GM12865 (cell line): Measurements from ENCODE around the gene NPL.

ENCODE experiments used
- DNase-seq: peaks from one replicate; pipeline ENCODE4 v3.0.0; 2010; ENCODE audit warnings: low read depth
- H3K4me3 ChIP-seq: 2 replicates; pipeline ENCODE4 v1.5.1; 2011; ENCODE audit warnings: mild to moderate bottlenecking, low read depth, low read length, control low read depth
- TF ChIP-seq, protein P1 (sequence below): IDR thresholded peaks from 2 replicates; pipeline ENCODE4 v1.5.1; 2011; ENCODE audit warnings: low read length, control low read depth, low read depth, inconsistent platforms; ENCODE audit not compliant: insufficient read depth; ENCODE audit errors: missing control alignments

NPL gene

DNA sequence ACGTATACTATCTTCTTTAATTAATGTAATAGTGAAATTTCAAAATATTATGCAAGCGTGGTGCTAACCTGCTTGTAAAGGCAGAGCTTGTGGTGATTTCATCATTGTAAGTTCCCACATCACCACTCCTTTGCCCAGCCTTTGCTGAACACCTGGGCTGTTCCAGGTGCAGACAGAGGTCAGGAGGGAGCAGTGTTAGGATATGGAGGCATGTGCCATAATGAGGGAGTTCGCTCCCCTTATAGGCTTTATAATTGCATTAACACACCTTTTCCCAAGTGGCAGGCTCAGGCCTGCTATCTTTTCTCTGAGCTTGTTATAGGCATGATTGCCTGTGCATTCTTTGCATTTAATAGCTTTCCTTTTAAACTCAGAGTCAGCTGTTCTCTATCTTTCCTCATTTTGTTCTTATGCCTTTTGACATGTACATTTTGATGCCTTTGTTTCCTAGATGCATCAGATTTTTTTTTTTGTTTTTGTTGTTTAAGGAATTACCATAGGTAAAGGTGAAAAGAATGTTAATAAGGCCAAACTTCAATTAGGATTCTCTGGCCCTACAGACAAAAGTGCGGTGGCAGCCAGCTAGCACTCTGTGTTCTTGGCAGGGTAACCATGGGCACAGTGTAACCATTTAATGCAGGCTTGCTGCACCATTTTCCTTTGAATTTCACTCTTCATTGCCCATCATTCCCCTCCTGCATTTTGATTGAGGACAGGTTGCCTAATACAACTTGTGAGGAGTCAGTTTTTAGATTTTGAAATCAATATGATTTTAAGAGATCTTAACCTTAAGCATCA, 12.6 kb downstream of the NPL start:
- no peak overlapping the region for H3K4me3 ChIP-seq
- no peak for DNase-seq

GRCh38 chr1:182803846-182804245, 14.3 kb downstream of the NPL start:
- no peak overlapping the region for H3K4me3 ChIP-seq
- DNase-seq, result no peak
- TF ChIP-seq, protein P1, sequence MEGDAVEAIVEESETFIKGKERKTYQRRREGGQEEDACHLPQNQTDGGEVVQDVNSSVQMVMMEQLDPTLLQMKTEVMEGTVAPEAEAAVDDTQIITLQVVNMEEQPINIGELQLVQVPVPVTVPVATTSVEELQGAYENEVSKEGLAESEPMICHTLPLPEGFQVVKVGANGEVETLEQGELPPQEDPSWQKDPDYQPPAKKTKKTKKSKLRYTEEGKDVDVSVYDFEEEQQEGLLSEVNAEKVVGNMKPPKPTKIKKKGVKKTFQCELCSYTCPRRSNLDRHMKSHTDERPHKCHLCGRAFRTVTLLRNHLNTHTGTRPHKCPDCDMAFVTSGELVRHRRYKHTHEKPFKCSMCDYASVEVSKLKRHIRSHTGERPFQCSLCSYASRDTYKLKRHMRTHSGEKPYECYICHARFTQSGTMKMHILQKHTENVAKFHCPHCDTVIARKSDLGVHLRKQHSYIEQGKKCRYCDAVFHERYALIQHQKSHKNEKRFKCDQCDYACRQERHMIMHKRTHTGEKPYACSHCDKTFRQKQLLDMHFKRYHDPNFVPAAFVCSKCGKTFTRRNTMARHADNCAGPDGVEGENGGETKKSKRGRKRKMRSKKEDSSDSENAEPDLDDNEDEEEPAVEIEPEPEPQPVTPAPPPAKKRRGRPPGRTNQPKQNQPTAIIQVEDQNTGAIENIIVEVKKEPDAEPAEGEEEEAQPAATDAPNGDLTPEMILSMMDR, result no peak

More for the DNA sequence above, 12.6 kb downstream of the NPL start:
- TF ChIP-seq, protein P1, result no peak

GRCh38 chr1:182806015-182806678, 16.6 kb downstream of the NPL start:
- TF ChIP-seq, protein P1, result no peak
- no peak overlapping the region for H3K4me3 ChIP-seq
- no peak for DNase-seq

DNA sequence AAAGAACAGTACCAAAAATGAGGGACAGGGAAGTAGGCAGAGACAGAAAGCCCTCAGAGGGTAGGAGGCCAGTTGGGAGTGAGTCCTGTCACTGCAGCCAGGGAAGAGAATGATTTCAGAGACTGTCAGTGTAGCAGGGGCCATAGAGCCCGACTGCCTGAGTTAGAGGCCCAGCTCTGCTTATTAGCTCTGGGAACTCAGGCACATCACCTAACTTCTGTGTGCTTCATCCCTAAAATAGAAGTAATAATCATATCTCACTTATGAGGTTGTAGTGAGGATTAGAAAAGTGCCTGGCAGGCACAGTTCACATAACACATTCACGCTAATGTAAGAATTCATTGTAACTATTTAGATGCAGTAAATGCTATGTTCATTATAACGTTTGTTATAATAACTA, 18.3 kb downstream of the NPL start:
- TF ChIP-seq, protein P1, result no peak
- DNase-seq, result no peak
- no peak overlapping the region for H3K4me3 ChIP-seq

- TF ChIP-seq, protein P1, result no peak
- no peak for DNase-seq
- H3K4me3 ChIP-seq, result no peak overlapping the region
These were observed 19.9 kb downstream of the NPL start for GRCh38 chr1:182809414-182809957.

DNA sequence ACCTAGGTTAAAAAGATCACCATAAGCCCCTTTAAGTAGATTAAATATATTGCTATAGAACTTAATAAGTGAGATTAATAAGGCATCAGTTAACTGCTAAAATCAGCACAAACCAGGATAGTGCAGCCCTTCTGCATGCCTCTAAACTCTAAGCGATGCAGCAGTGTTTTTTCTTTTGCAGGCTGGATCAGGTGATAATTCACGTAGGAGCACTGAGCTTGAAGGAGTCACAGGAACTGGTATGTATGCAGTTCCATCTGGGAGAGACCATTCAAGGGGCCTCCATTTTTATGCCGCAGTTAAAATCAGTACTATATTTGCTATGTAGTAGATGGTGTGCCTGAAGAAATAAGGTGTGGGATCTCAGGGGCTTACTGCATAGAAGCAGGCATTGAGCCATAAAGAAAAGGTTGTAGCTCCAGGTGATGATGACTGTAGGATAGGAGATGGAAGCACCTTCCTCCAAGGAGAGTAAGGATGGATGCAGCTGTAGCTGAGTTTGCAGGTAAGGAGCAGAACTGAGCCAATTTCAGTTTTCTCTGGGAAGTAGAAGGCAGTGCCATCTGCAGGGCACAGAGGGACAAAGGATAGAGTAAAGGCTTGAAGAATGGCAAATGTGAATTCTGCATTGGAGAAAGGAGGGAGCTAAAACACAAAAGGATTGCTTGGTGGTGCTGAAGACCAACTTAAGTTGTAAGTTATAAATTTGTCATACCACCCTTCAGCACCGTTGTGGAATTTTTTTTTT, 22.6 kb downstream of the NPL start:
- no peak overlapping the region for H3K4me3 ChIP-seq
- no peak for DNase-seq
- TF ChIP-seq, protein P1, result no peak
